ENCODE data around the gene TAOK2.

GRCh38 chr16:30027588-30028437 is 54.1 kb downstream of the TAOK2 start:
- TF ChIP-seq CTCF (IDR thresholded peaks at IDR 0.05) (no peak), POLR2AphosphoS5 (IDR thresholded peaks at IDR 0.05) (no peak), POLR2A (IDR thresholded peaks at IDR 0.05) (no peak)

Data from gastroesophageal sphincter (tissue), 3 donors.